Lower lobe of right lung (tissue), 2 donors: ENCODE measurements around the gene STAMBPL1. TPM values are rescaled to one million over a fixed set of nuclear protein-coding genes. Genes with fewer than 3 reads are reported as not detected.
A peak's percentile ranks its signal among the peaks of the same experiment; 100 is the strongest.

ENCODE experiments used
- ATAC-seq, 2 donors: fragments of 200-7000 bp; cut with Tn5 transposase; one replicate each; pipeline ENCODE4 v1.9.1; 2020 to 2022; ENCODE audit warnings: mild to moderate bottlenecking in 2 of 2, moderate library complexity in 2 of 2
- DNase-seq: peaks from one replicate; pipeline ENCODE4 v3.0.0-alpha.2; 2020
- H3K27ac ChIP-seq: fragments of 200-600 bp; one replicate; pipeline ENCODE4 v1.8.0; 2022
- H3K27me3 ChIP-seq: fragments of 200-600 bp; one replicate; pipeline ENCODE4 v1.8.0; 2022; ENCODE audit warnings: low read depth
- H3K36me3 ChIP-seq: fragments of 200-600 bp; one replicate; pipeline ENCODE4 v1.8.0; 2022; ENCODE audit warnings: mild to moderate bottlenecking
- H3K4me1 ChIP-seq: fragments of 200-600 bp; one replicate; pipeline ENCODE4 v1.8.0; 2022
- H3K4me3 ChIP-seq: fragments of 200-600 bp; one replicate; pipeline ENCODE4 v1.8.0; 2022; ENCODE audit warnings: mild to moderate bottlenecking
- H3K9me3 ChIP-seq: fragments of 200-600 bp; one replicate; pipeline ENCODE4 v1.8.0; 2022
- CTCF ChIP-seq: fragments of 200-600 bp; IDR thresholded peaks from one replicate; pipeline ENCODE4 v1.8.0; 2022; ENCODE audit warnings: antibody characterized with exemption, mild to moderate bottlenecking
- intact Hi-C: fragments of 100-400 bp; cut with DNase I; formaldehyde crosslinking; loops from one replicate; pipeline ENCODE4 v1.11.0; 2022
- total RNA-seq: library from RNA; stranded (reverse); fragmentation: NEBNext Ultra II Directional; extraction: Animal tissue kit (Norgen Biotek cat#: 25700); gene quantifications from one replicate; pipeline ENCODE4 v1.2.1, GENCODE V29; 2021
- donor health status: DM: no; HTN: yes; CAD: no; lungs with severe emphysema.

The STAMBPL1 gene
- total RNA-seq, 1 donor from 2014 or later, result 7.1 TPM

GRCh38 chr10:88893611-88894010 lies 13.6 kb downstream of the STAMBPL1 start:
- DNase-seq, result no peak
- Histone ChIP-seq H3K9me3 (no peaks in the 10 kb centered on the region), H3K27ac (no peak overlapping the region), H3K36me3 (no peaks in the 10 kb centered on the region), H3K4me1 (peaks cover 26% of the 10 kb centered on the region), H3K4me3 (no peak overlapping the region), H3K27me3 (no peaks in the 10 kb centered on the region)
- TF ChIP-seq CTCF, result no peak
- no peak for ATAC-seq
- intact Hi-C loops, result no loop called here

- Histone ChIP-seq H3K4me3 (no peak overlapping the region), H3K4me1 (peaks cover 22% of the 10 kb centered on the region), H3K27ac (no peak overlapping the region), H3K27me3 (no peaks in the 10 kb centered on the region), H3K9me3 (no peaks in the 10 kb centered on the region), H3K36me3 (no peaks in the 10 kb centered on the region)
- TF ChIP-seq CTCF, result no peak
- ATAC-seq, result no peak
- intact Hi-C loops, result no loop called here
- DNase-seq, result no peak
These were observed 15.2 kb downstream of the STAMBPL1 start for GRCh38 chr10:88895250-88895649.

GRCh38 chr10:88896372-88896993 lies 16.4 kb downstream of the STAMBPL1 start:
- Histone ChIP-seq H3K27me3 (no peaks in the 10 kb centered on the region), H3K4me3 (no peak overlapping the region), H3K36me3 (no peaks in the 10 kb centered on the region), H3K9me3 (no peaks in the 10 kb centered on the region), H3K27ac (peak overlapping the region; percentile 15), H3K4me1 (peaks cover 18% of the 10 kb centered on the region)
- no peak for TF ChIP-seq CTCF
- ATAC-seq (no peak), DNase-seq (no peak)
- intact Hi-C loops, result no loop called here

- intact Hi-C loops, result no loop called here
- peaks cover 24% of the 10 kb centered on the region for H3K4me1 ChIP-seq
- no peak for DNase-seq
- H3K9me3 ChIP-seq, result no peaks in the 10 kb centered on the region
- H3K27me3 ChIP-seq, result no peaks in the 10 kb centered on the region
- TF ChIP-seq CTCF, result no peak
- no peak for ATAC-seq
- no peak overlapping the region for H3K4me3 ChIP-seq
- no peaks in the 10 kb centered on the region for H3K36me3 ChIP-seq
- H3K27ac ChIP-seq, result peak overlapping the region; percentile 15
These were observed 17.2 kb downstream of the STAMBPL1 start for GRCh38 chr10:88896994-88897853.

GRCh38 chr10:88898727-88899126 lies 18.7 kb downstream of the STAMBPL1 start:
- H3K4me3 ChIP-seq, result no peak overlapping the region
- intact Hi-C loops, result no loop called here
- peaks cover 3% of the 10 kb centered on the region for H3K36me3 ChIP-seq
- ATAC-seq (no peak), DNase-seq (no peak)
- no peak for TF ChIP-seq CTCF
- peaks cover 16% of the 10 kb centered on the region for H3K4me1 ChIP-seq
- H3K27me3 ChIP-seq, result no peaks in the 10 kb centered on the region
- no peaks in the 10 kb centered on the region for H3K9me3 ChIP-seq
- no peak overlapping the region for H3K27ac ChIP-seq
